GM12892 (cell line): ENCODE data around the gene PALS1.

ENCODE experiments used
- POLR2A ChIP-seq: IDR thresholded peaks from 2 replicates; pipeline ENCODE4 v1.6.1; 2011; ENCODE audit warnings: low read depth, low read length, control low read depth
- POLR2AphosphoS5 ChIP-seq: IDR thresholded peaks from 2 replicates; pipeline ENCODE4 v1.6.1; 2011; ENCODE audit warnings: low read depth, low read length, control low read depth

GRCh38 chr14:67241411-67242167, at the start of gene PALS1:
- TF ChIP-seq POLR2AphosphoS5: no peak
- TF ChIP-seq POLR2A: no peak
